H1 (cell line): ENCODE results near the gene TMEM225B. TPM values are rescaled to one million over a fixed set of nuclear protein-coding genes. Genes with fewer than 3 reads are reported as not detected.

Experiments
- CTCF ChIA-PET: fragments of 300-600 bp; sonication (Branson Sonifier 250); formaldehyde crosslinking; loops from one replicate; lab custom pipeline; 2021; ENCODE audit not compliant: partially characterized antibody; lab: Charles Lee
- POLR2A ChIA-PET: fragments of 300-600 bp; sonication (Branson Sonifier 250); formaldehyde crosslinking; loops from one replicate; lab custom pipeline; 2021; ENCODE audit warnings: inconsistent platforms; ENCODE audit not compliant: partially characterized antibody; lab: Charles Lee
- DNase-seq, 2 experiments: peaks; one replicate each; pipeline versions ENCODE4 v3.0.0 to v3.0.0-alpha.2; 2010 to 2022; ENCODE audit warnings: low spot score in 2 of 2, low read depth in 1 of 2, mixed read lengths in 1 of 2
- FAIRE-seq: peaks from 2 replicates; lab custom pipeline; 2011; peaks lifted over from hg19 to GRCh38; lab: Jason Lieb, UNC
- H2AFZ ChIP-seq: 2 replicates; pipeline ENCODE4 v1.8.1; 2012; ENCODE audit warnings: low read length, inconsistent platforms
- H2AK5ac ChIP-seq: 2 replicates; pipeline ENCODE4 v1.6.1; 2013; ENCODE audit warnings: low read depth, low read length
- H2BK120ac ChIP-seq: replicated peaks from 2 replicates; pipeline ENCODE3; 2013; ENCODE audit warnings: low read depth, low read length, inconsistent platforms
- H2BK12ac ChIP-seq: 2 replicates; pipeline ENCODE4 v1.6.1; 2013; ENCODE audit warnings: low read depth, low read length
- H2BK15ac ChIP-seq: 2 replicates; pipeline ENCODE4 v1.6.1; 2013; ENCODE audit warnings: low read length
- H2BK20ac ChIP-seq: 2 replicates; pipeline ENCODE4 v1.6.1; 2013; ENCODE audit warnings: low read length
- H2BK5ac ChIP-seq: 2 replicates; pipeline ENCODE4 v1.6.1; 2013; ENCODE audit warnings: low read depth, low read length
- H3K14ac ChIP-seq: 2 replicates; pipeline ENCODE4 v1.6.1; 2013; ENCODE audit warnings: inconsistent platforms; ENCODE audit not compliant: insufficient read length
- H3K18ac ChIP-seq: 2 replicates; pipeline ENCODE4 v1.6.1; 2013; ENCODE audit warnings: low read length; ENCODE audit errors: extremely low read depth
- H3K23ac ChIP-seq: 2 replicates; pipeline ENCODE4 v1.6.1; 2013; ENCODE audit warnings: inconsistent platforms; ENCODE audit not compliant: insufficient read length
- H3K23me2 ChIP-seq: 2 replicates; pipeline ENCODE4 v1.6.1; 2013; ENCODE audit warnings: low read depth, low read length
- H3K27ac ChIP-seq: 2 replicates; pipeline ENCODE4 v1.6.1; 2011; ENCODE audit warnings: low read depth, low read length, inconsistent platforms
- H3K27me3 ChIP-seq, 4 experiments: replicated peaks in 1 of 4; 1 replicate in 1 of 4; 2 replicates in 3 of 4; pipeline versions ENCODE4 v1.6.1 to v1.8.1; 2011 to 2013; ENCODE audit warnings: low read length in 3 of 4, mild to moderate bottlenecking in 3 of 4, inconsistent platforms in 2 of 4, mixed read lengths in 2 of 4, moderate library complexity in 1 of 4; ENCODE audit not compliant: control insufficient read depth in 3 of 4, insufficient read depth in 3 of 4; ENCODE audit errors: extremely low read depth in 1 of 4
- H3K36me3 ChIP-seq, 4 experiments: 2 replicates each; pipeline versions ENCODE4 v1.6.1 to v1.8.1; 2011 to 2013; ENCODE audit warnings: mild to moderate bottlenecking in 4 of 4, low read length in 3 of 4, moderate library complexity in 2 of 4, control low read depth in 1 of 4, inconsistent platforms in 1 of 4; ENCODE audit not compliant: insufficient read depth in 4 of 4, control insufficient read depth in 2 of 4
- H3K4ac ChIP-seq: replicated peaks from 2 replicates; pipeline ENCODE3; 2013; ENCODE audit warnings: low read length, low read depth, mixed read lengths, inconsistent platforms; ENCODE audit not compliant: insufficient read length
- H3K4me1 ChIP-seq, 4 experiments: replicated peaks in 1 of 4; 1 replicate in 1 of 4; 2 replicates in 3 of 4; pipeline versions ENCODE4 v1.6.1 to v1.8.1; 2011 to 2013; ENCODE audit warnings: low read length in 3 of 4, inconsistent platforms in 2 of 4, mixed read lengths in 1 of 4; ENCODE audit not compliant: insufficient read depth in 4 of 4, control insufficient read depth in 3 of 4
- H3K4me2 ChIP-seq, 2 experiments: 2 replicates each; pipeline versions ENCODE4 v1.6.1 to v1.8.1; 2011 to 2013; ENCODE audit warnings: low read depth in 2 of 2, low read length in 2 of 2, control low read depth in 1 of 2, inconsistent platforms in 1 of 2, mild to moderate bottlenecking in 1 of 2; ENCODE audit not compliant: insufficient read depth in 1 of 2
- H3K4me3 ChIP-seq, 4 experiments: fragments of 200-600, 300-600 bp in 1 of 4; sonication (generic), shearing (Covaris generic), sonication (Bioruptor Twin) in 1 of 4; 2 replicates each; pipeline versions ENCODE4 v1.5.1 to v1.8.1; 2011 to 2016; ENCODE audit warnings: low read length in 4 of 4, low read depth in 3 of 4, control low read depth in 2 of 4, inconsistent platforms in 2 of 4, mild to moderate bottlenecking in 2 of 4, mixed read lengths in 1 of 4, moderate library complexity in 1 of 4; ENCODE audit not compliant: insufficient read depth in 2 of 4; ENCODE audit errors: extremely low read depth in 1 of 4
- H3K56ac ChIP-seq: replicated peaks from 2 replicates; pipeline ENCODE3; 2013; ENCODE audit warnings: low read depth, mild to moderate bottlenecking, mixed read lengths, low read length, inconsistent platforms; ENCODE audit not compliant: insufficient read length
- H3K79me1 ChIP-seq: 2 replicates; pipeline ENCODE4 v1.6.1; 2013; ENCODE audit warnings: low read depth, low read length, control low read depth
- H3K79me2 ChIP-seq, 2 experiments: 2 replicates each; pipeline versions ENCODE4 v1.6.1 to v1.8.1; 2012 to 2013; ENCODE audit warnings: low read length in 2 of 2, mild to moderate bottlenecking in 2 of 2, inconsistent platforms in 1 of 2; ENCODE audit not compliant: insufficient read depth in 2 of 2, control insufficient read depth in 1 of 2
- H3K9ac ChIP-seq, 4 experiments: replicated peaks in 1 of 4; 1 replicate in 1 of 4; 2 replicates in 3 of 4; pipeline versions ENCODE4 v1.6.1 to v1.8.1; 2011 to 2013; ENCODE audit warnings: low read depth in 3 of 4, low read length in 3 of 4, control low read depth in 2 of 4, mild to moderate bottlenecking in 2 of 4, moderate library complexity in 2 of 4, inconsistent platforms in 1 of 4; ENCODE audit errors: extremely low read depth in 1 of 4
- H3K9me3 ChIP-seq, 2 experiments: 2 replicates each; pipeline versions ENCODE4 v1.6.1 to v1.8.1; 2012 to 2013; ENCODE audit warnings: mild to moderate bottlenecking in 2 of 2, moderate library complexity in 2 of 2, control low read depth in 1 of 2, inconsistent platforms in 1 of 2, low read depth in 1 of 2, low read length in 1 of 2, mixed read lengths in 1 of 2; ENCODE audit not compliant: insufficient read depth in 2 of 2
- H4K20me1 ChIP-seq, 2 experiments: replicated peaks in 1 of 2; 2 replicates each; pipeline versions ENCODE3 to v1.8.1; 2011 to 2013; ENCODE audit warnings: inconsistent platforms in 2 of 2, low read length in 2 of 2, mild to moderate bottlenecking in 1 of 2; ENCODE audit not compliant: insufficient read depth in 2 of 2, control insufficient read depth in 1 of 2
- H4K5ac ChIP-seq: 2 replicates; pipeline ENCODE4 v1.6.1; 2013; ENCODE audit warnings: low read length, low read depth, mixed read lengths, inconsistent platforms; ENCODE audit not compliant: insufficient read length
- H4K8ac ChIP-seq: 2 replicates; pipeline ENCODE4 v1.8.0; 2013; ENCODE audit warnings: mild to moderate bottlenecking, moderate library complexity, low read length, inconsistent platforms; ENCODE audit not compliant: insufficient read depth; ENCODE audit errors: extremely low read depth
- H4K91ac ChIP-seq: replicated peaks from 2 replicates; pipeline ENCODE3; 2013; ENCODE audit warnings: low read length, mixed read lengths, inconsistent platforms; ENCODE audit not compliant: insufficient read length
- CHD2 ChIP-seq: IDR thresholded peaks from 2 replicates; pipeline ENCODE4 v1.6.1; 2012; ENCODE audit warnings: low read length, improper control_type of control experiment
- JUN ChIP-seq: IDR thresholded peaks from 2 replicates; pipeline ENCODE4 v1.6.1; 2011; ENCODE audit warnings: low read depth, mild to moderate bottlenecking, improper control_type of control experiment, low read length
- KDM1A ChIP-seq: fragments of 200-600, 300-600 bp; sonication (generic); IDR thresholded peaks from 2 replicates; pipeline ENCODE4 v1.7.1; 2016; ENCODE audit warnings: mild to moderate bottlenecking, low read length, borderline replicate concordance
- POLR2AphosphoS5 ChIP-seq: IDR thresholded peaks from 2 replicates; pipeline ENCODE4 v1.6.1; 2011; ENCODE audit warnings: low read depth, low read length
- SP4 ChIP-seq: IDR thresholded peaks from 2 replicates; pipeline ENCODE4 v1.6.1; 2012; ENCODE audit warnings: low read length, inconsistent platforms
- TAF1 ChIP-seq: IDR thresholded peaks from 2 replicates; pipeline ENCODE4 v1.6.1; 2011; ENCODE audit warnings: mild to moderate bottlenecking, low read depth, low read length
- WGBS, 2 experiments: shearing (Covaris generic) in 1 of 2; methylation state at CpG; one replicate each; pipeline versions ENCODE4 v1.1.6 to v1.1.7; 2013 to 2015; ENCODE audit warnings: low lambda C conversion rate in 2 of 2, mixed read lengths in 2 of 2, inconsistent platforms in 1 of 2, low coverage in 1 of 2, missing lambda C conversion rate in 1 of 2; ENCODE audit not compliant: insufficient replicate concordance in 2 of 2, insufficient coverage in 1 of 2, insufficient read length in 1 of 2; ENCODE audit errors: extremely low coverage in 1 of 2, missing lambda C conversion rate in 1 of 2; 5-methylcytosine and 5-hydroxymethylcytosine counted together
- polyA plus RNA-seq, 7 experiments: library from polyadenylated mRNA; depleted of rRNA in 3 of 7; stranded (reverse) in 5 of 7; unstranded in 2 of 7; fragments of >200 nt in 5 of 7; fragments of 200-250 nt in 2 of 7; gene quantifications; 1 replicate in 5 of 7; 2 replicates in 1 of 7; 4 replicates in 1 of 7; pipeline versions ENCODE4 v1.2.1 to v1.2.3, GENCODE V29; 2011 to 2013; ENCODE audit warnings: missing spikeins in 2 of 7, mixed read lengths in 2 of 7
- total RNA-seq: library from RNA; stranded (reverse); fragmentation: NEBNext Ultra II Directional; extraction: Animal tissue kit (Norgen Biotek cat#: 25700); gene quantifications from 2 replicates; pipeline ENCODE4 v1.2.1, GENCODE V29; 2021

The TMEM225B gene
- total and polyA plus RNA-seq, 2 of the 8 experiments (the other 6 are each of a cell fraction or from before 2014, with no cell fraction given) = 0.68 TPM; not detected in 1

- Histone ChIP-seq H3K23me2 (peaks cover 7% of the 10 kb centered on the region), H2BK20ac (no peak overlapping the region), H3K4me3 (no peak overlapping the region), H3K56ac (no peak overlapping the region), H4K91ac (no peak overlapping the region), H3K79me2 (peaks cover 0 to 12% of the 10 kb centered on the region in 2 experiments; a peak in 1 of 4 replicates), H3K4ac (no peak overlapping the region), H3K4me2 (no peak overlapping the region), H2AFZ (no peak overlapping the region), H4K5ac (no peak overlapping the region), H2AK5ac (no peak overlapping the region), H3K27me3 (peaks cover 0 to 3% (median 1%) of the 10 kb centered on the region in 4 experiments; a peak in 1 of 7 replicates), H3K23ac (no peak overlapping the region), H3K27ac (no peak overlapping the region), H2BK12ac (no peak overlapping the region), H3K79me1 (peaks cover 8% of the 10 kb centered on the region), H3K9me3 (no peaks in the 10 kb centered on the region), H2BK15ac (no peak overlapping the region), H3K9ac (no peak overlapping the region), H4K8ac (no peak overlapping the region), H3K18ac (no peak overlapping the region), H3K4me1 (no peaks in the 10 kb centered on the region; a peak in 2 of 7 replicates), H2BK120ac (no peak overlapping the region), H3K36me3 (peaks cover under 1 to 12% (median 8%) of the 10 kb centered on the region in 4 experiments; a peak in 6 of 8 replicates), H2BK5ac (no peak overlapping the region), H4K20me1 (peaks cover 0 to 4% of the 10 kb centered on the region in 2 experiments), H3K14ac (no peak overlapping the region)
- TF ChIP-seq SP4 (no peak), TAF1 (no peak), CHD2 (no peak), POLR2AphosphoS5 (no peak), JUN (no peak), KDM1A (no peak)
- no peak for FAIRE-seq
- ChIA-PET POLR2A (no interaction called here), CTCF (interaction anchor here (1.2 to 3.7 kb wide), 5 partner anchors 8 to 380 kb away, joined by 3 to 28 read pairs (median 13); partner anchors contain the start of gene ZNF655)
- WGBS, 2 experiments = 89% methylated on average over 3 of the region's 3 CpGs; no CpG with 5 or more reads in 1 of the 2 experiments
- no peak for DNase-seq
Observed at GRCh38 chr7:99614495-99614894, 16.4 kb downstream of the TMEM225B start.
